NB4 (cell line): ENCODE data around the gene NFATC2.
A peak's percentile ranks its signal among the peaks of the same experiment; 100 is the strongest.

ENCODE experiments used
- DNase-seq: peaks from one replicate; pipeline ENCODE4 v3.0.0; 2010; ENCODE audit warnings: low read depth
- H3K4me3 ChIP-seq: one replicate; pipeline ENCODE4 v1.5.1; 2011; ENCODE audit warnings: mild to moderate bottlenecking, low read depth, low read length, moderate library complexity
- CTCF ChIP-seq: IDR thresholded peaks from one replicate; pipeline ENCODE4 v1.5.1; 2012; ENCODE audit warnings: low read depth, low read length
- MAX ChIP-seq: IDR thresholded peaks from 2 replicates; pipeline ENCODE4 v1.6.1; 2011; ENCODE audit warnings: low read depth, low read length
- MYC ChIP-seq: IDR thresholded peaks from 2 replicates; pipeline ENCODE4 v1.6.1; 2011; ENCODE audit warnings: low read depth, low read length
- POLR2A ChIP-seq: IDR thresholded peaks from 2 replicates; pipeline ENCODE4 v1.6.1; 2011; ENCODE audit warnings: mild to moderate bottlenecking; ENCODE audit not compliant: insufficient read length; ENCODE audit errors: extremely low read depth

NFATC2 gene

GRCh38 chr20:51440589-51440988 lies 101.9 kb downstream of the NFATC2 start:
- H3K4me3 ChIP-seq, result no peak overlapping the region
- no peak for TF ChIP-seq MYC
- no peak for TF ChIP-seq POLR2A
- peak; percentile 36; the same call in 1 of the 2 replicates for TF ChIP-seq MAX
- TF ChIP-seq CTCF, result no peak
- DNase-seq, result peak; percentile 65

- no peak for DNase-seq
- TF ChIP-seq MAX (no peak), CTCF (no peak), MYC (no peak), POLR2A (no peak)
- H3K4me3 ChIP-seq, result no peak overlapping the region
Measured at GRCh38 chr20:51439160-51439689, 103.3 kb downstream of the NFATC2 start.

GRCh38 chr20:51438136-51438535 lies 104.4 kb downstream of the NFATC2 start:
- TF ChIP-seq MAX (no peak), CTCF (no peak), POLR2A (no peak), MYC (no peak)
- H3K4me3 ChIP-seq, result no peak overlapping the region
- no peak for DNase-seq

GRCh38 chr20:51437182-51437924 lies 105.2 kb downstream of the NFATC2 start:
- H3K4me3 ChIP-seq, result no peak overlapping the region
- no peak for DNase-seq
- TF ChIP-seq CTCF (no peak), POLR2A (no peak), MAX (no peak), MYC (no peak)

GRCh38 chr20:51434580-51435247 lies 107.8 kb downstream of the NFATC2 start:
- no peak overlapping the region for H3K4me3 ChIP-seq
- no peak for TF ChIP-seq MAX
- TF ChIP-seq POLR2A, result no peak
- no peak for TF ChIP-seq MYC
- no peak for TF ChIP-seq CTCF
- peak; percentile 53 for DNase-seq
